Measurements from ENCODE around the gene CYP27C1. TPM values are rescaled to one million over a fixed set of nuclear protein-coding genes. Genes with fewer than 3 reads are reported as not detected.

The CYP27C1 gene
- total RNA-seq, 1 experiment from 2014 or later, result 0.11 TPM

DNA sequence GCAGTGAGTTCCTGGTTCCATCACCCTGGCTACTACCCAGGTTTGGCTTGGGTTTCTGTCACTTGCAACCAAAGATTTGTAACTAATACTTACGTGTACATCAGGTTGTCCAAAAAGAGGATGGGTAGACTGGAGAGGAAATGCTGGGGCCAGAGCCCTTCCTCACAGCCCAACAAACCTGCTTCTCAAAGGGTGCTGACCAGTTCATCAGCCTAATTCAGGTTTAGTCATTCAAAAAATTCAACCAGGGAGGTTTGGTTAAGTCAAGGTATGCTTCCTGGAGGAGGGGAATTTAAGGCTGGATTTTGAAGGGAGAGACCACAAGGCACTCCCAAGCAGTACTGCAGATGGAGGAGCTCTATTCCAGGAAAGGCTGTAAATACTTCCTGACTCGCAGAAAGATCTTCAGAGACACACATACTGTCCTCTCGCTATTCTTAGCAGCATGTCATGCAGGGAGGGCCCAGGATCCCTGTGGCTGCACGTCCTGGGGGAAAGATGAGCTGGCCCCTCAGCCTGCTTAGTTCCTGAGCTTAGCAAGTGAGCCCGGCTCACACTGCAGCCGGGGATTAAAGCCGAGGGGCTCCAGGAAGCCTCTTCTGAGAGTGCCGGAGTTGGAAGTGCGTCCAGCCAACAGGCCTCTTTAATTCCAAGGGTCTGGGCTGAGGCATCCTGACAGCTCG, 73.1 kb downstream of the CYP27C1 start:
- Mint-ChIP-seq H3K36me3 (ENCODE audit: insufficient read depth, unreplicated experiment) (no peaks in the 10 kb centered on the region), H3K27ac (ENCODE audit: unreplicated experiment) (no peak overlapping the region), H3K27me3 (ENCODE audit: insufficient read depth, unreplicated experiment) (no peaks in the 10 kb centered on the region), H3K9me3 (ENCODE audit: unreplicated experiment) (peaks cover 10% of the 10 kb centered on the region), H3K4me3 (ENCODE audit: unreplicated experiment) (no peak overlapping the region), H3K4me1 (ENCODE audit: low read depth, unreplicated experiment) (peaks cover 9% of the 10 kb centered on the region)
- H3K9me3 ChIP-seq, result peaks cover 7% of the 10 kb centered on the region; the same call in 1 of the 2 replicates
- no peak for DNase-seq
- POLR2A ChIA-PET, result no interaction called here
- no peak overlapping the region for H3K4me3 ChIP-seq (ENCODE audit: low read depth, low read length)
- TF ChIP-seq, protein P1, sequence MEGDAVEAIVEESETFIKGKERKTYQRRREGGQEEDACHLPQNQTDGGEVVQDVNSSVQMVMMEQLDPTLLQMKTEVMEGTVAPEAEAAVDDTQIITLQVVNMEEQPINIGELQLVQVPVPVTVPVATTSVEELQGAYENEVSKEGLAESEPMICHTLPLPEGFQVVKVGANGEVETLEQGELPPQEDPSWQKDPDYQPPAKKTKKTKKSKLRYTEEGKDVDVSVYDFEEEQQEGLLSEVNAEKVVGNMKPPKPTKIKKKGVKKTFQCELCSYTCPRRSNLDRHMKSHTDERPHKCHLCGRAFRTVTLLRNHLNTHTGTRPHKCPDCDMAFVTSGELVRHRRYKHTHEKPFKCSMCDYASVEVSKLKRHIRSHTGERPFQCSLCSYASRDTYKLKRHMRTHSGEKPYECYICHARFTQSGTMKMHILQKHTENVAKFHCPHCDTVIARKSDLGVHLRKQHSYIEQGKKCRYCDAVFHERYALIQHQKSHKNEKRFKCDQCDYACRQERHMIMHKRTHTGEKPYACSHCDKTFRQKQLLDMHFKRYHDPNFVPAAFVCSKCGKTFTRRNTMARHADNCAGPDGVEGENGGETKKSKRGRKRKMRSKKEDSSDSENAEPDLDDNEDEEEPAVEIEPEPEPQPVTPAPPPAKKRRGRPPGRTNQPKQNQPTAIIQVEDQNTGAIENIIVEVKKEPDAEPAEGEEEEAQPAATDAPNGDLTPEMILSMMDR (IDR thresholded peaks at IDR 0.05; ENCODE audit: insufficient read depth in 1 of 2, low read depth in 1 of 2, low read length in 1 of 2, severe bottlenecking in 1 of 2, unreplicated experiment in 1 of 2), result no peak
- BruUV-seq (replicated peaks), result no TSS peak
- no peaks in the 10 kb centered on the region for H3K27me3 ChIP-seq (replicated peaks; ENCODE audit: control insufficient read depth, insufficient read depth, low read length)
- CTCF ChIA-PET, result interaction anchor here (0.8 kb wide), 1 partner anchor 79 kb away, joined by 3 read pairs; no protein-coding TSS in a partner anchor
- no peaks in the 10 kb centered on the region for H3K4me1 ChIP-seq
- no peaks in the 10 kb centered on the region for H3K36me3 ChIP-seq (ENCODE audit: control insufficient read depth, insufficient read depth, low read length)
- intact Hi-C loops (cut with micrococcal nuclease; ENCODE audit: unreplicated experiment), result no loop called here

DNA sequence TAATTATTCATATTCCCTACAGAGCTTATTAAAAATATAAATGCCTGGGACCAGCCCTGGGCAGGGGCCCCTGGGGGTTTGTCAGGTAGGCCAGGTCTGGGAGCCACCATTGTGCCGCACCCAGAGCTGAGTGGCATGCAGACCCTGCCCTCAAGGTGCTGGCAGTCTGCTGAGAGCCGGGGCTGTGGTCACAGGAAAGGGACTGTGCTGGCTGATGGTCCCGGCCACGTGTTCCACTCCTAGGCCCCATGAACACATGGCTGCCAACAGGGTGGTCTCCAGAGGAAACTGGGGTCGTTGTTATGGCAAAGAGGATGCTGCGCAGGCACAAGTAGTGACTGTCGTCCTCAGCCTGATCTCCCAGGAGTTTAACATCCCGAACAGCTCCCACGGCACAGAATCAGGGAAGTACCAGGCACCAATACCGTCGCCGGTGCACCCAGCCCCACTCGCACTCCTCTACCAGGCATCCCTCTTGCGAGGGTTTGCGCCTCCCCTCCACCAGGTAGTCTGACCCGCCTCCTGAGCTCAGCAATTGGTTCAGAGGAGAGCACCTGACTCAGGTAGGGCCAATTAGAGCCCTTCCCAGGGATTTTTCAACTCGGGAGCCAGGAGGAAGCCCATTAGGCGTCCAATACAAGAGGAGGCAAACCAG, 73.9 kb downstream of the CYP27C1 start:
- intact Hi-C loops (cut with micrococcal nuclease; ENCODE audit: unreplicated experiment), result no loop called here

More for the DNA sequence above, 73.9 kb downstream of the CYP27C1 start:
- Mint-ChIP-seq H3K27ac (ENCODE audit: unreplicated experiment) (no peak overlapping the region), H3K4me3 (ENCODE audit: unreplicated experiment) (no peak overlapping the region), H3K4me1 (ENCODE audit: low read depth, unreplicated experiment) (peaks cover 9% of the 10 kb centered on the region), H3K9me3 (ENCODE audit: unreplicated experiment) (peaks cover 10% of the 10 kb centered on the region), H3K36me3 (ENCODE audit: insufficient read depth, unreplicated experiment) (no peaks in the 10 kb centered on the region), H3K27me3 (ENCODE audit: insufficient read depth, unreplicated experiment) (no peaks in the 10 kb centered on the region)
- Histone ChIP-seq H3K4me1 (no peaks in the 10 kb centered on the region), H3K9me3 (peaks cover 7% of the 10 kb centered on the region; the same call in 1 of the 2 replicates), H3K4me3 (ENCODE audit: low read depth, low read length) (no peak overlapping the region), H3K27me3 (replicated peaks; ENCODE audit: control insufficient read depth, insufficient read depth, low read length) (no peaks in the 10 kb centered on the region), H3K36me3 (ENCODE audit: control insufficient read depth, insufficient read depth, low read length) (no peaks in the 10 kb centered on the region)
- no peak for DNase-seq
- ChIA-PET POLR2A (interaction anchor here (1.1 kb wide), 1 partner anchor 39 kb away, joined by 3 read pairs; the partner anchor contains the start of gene BIN1), CTCF (interaction anchor here (0.5 kb wide), 1 partner anchor 41 kb away, joined by 4 read pairs; no protein-coding TSS in a partner anchor)
- TF ChIP-seq, protein P1 (IDR thresholded peaks at IDR 0.05; ENCODE audit: insufficient read depth in 1 of 2, low read depth in 1 of 2, low read length in 1 of 2, severe bottlenecking in 1 of 2, unreplicated experiment in 1 of 2), result no peak
- BruUV-seq (replicated peaks), result no TSS peak

Measured in Caco-2 (cell line).